ENCODE results near the gene HNRNPH3. TPM values are rescaled to one million over a fixed set of nuclear protein-coding genes. Genes with fewer than 3 reads are reported as not detected.

HNRNPH3 gene
- total RNA-seq, 1 experiment from 2014 or later, result 46.4 TPM

DNA sequence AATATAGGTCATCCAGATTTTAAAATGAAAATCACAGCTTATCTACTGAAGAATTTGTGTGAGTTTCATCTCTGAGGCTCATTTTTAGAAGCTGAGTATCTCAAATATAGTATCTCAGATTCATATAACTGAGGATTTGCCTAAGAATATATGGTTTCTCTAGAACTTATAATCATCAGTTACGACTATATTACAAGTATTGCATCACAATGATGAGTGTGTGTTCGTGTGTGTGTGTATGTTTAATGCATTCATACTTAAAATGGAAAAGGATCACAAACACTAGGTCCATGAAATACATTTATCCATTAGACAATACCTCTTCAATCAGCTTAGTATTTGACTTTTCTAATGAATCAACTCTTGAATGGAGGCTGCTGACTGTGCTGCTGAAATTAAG, 53.9 kb downstream of the HNRNPH3 start:
- no peak for DNase-seq (ENCODE audit: low read depth)

Other genes starting within 250 kb of the HNRNPH3 start
- gene MYPN, start 222.6 kb upstream of the HNRNPH3 start, total RNA-seq (2014; rRNA removed; shearing (Covaris generic)), result 30.8 and 34.5 TPM in 2 replicates
- 0.07 TPM in 1 of 2 replicates, not detected in the other for gene ATOH7, start 100.0 kb upstream of the HNRNPH3 start, total RNA-seq (2014; rRNA removed; shearing (Covaris generic))
- gene PBLD, start 864 bp downstream of the HNRNPH3 start, total RNA-seq (2014; rRNA removed; shearing (Covaris generic)), result 3.5 and 9.1 TPM in 2 replicates
- gene RUFY2, start 75.2 kb downstream of the HNRNPH3 start, total RNA-seq (2014; rRNA removed; shearing (Covaris generic)), result 16.7 and 18.3 TPM in 2 replicates
- 11.9 and 23.2 TPM in 2 replicates for gene DNA2, start 139.9 kb downstream of the HNRNPH3 start, total RNA-seq (2014; rRNA removed; shearing (Covaris generic))
- gene SLC25A16, start 195.5 kb downstream of the HNRNPH3 start, total RNA-seq (2014; rRNA removed; shearing (Covaris generic)), result 4.8 and 8.9 TPM in 2 replicates
- 2.8 and 4.0 TPM in 2 replicates for gene TET1, start 228.3 kb downstream of the HNRNPH3 start, total RNA-seq (2014; rRNA removed; shearing (Covaris generic))

Measured in M059J (cell line).